IgD-negative memory B cell (primary cell): ENCODE results near the gene KLK1. TPM values are rescaled to one million over a fixed set of nuclear protein-coding genes. Genes with fewer than 3 reads are reported as not detected.
"Not testable (repeated sequence)": the region's sequence is repeated elsewhere in the genome, so short reads cannot be mapped to it uniquely, and the experiment has no call there.

Source experiments
- H3K27ac Mint-ChIP-seq, 3 donors: one replicate each; pipeline ENCODE4 v1.8.0; 2020 to 2022; ENCODE audit warnings: mild to moderate bottlenecking in 3 of 3, mixed read lengths in 3 of 3, moderate library complexity in 1 of 3
- H3K27me3 Mint-ChIP-seq: one replicate; pipeline ENCODE4 v1.8.0; 2021; ENCODE audit warnings: mixed read lengths
- H3K36me3 Mint-ChIP-seq: one replicate; pipeline ENCODE4 v1.8.0; 2020; ENCODE audit warnings: mild to moderate bottlenecking, mixed read lengths
- H3K4me1 Mint-ChIP-seq, 3 donors: one replicate each; pipeline ENCODE4 v1.8.0; 2020 to 2022; ENCODE audit warnings: mixed read lengths in 3 of 3, mild to moderate bottlenecking in 1 of 3
- H3K4me3 Mint-ChIP-seq, 4 donors: one replicate each; pipeline ENCODE4 v1.8.0; 2020 to 2022; ENCODE audit warnings: mild to moderate bottlenecking in 4 of 4, mixed read lengths in 4 of 4, moderate library complexity in 3 of 4
- H3K9me3 Mint-ChIP-seq, 3 donors: one replicate each; pipeline ENCODE4 v1.8.0; 2020 to 2021; ENCODE audit warnings: mixed read lengths in 3 of 3, mild to moderate bottlenecking in 1 of 3
- polyA plus RNA-seq: library from polyadenylated mRNA; unstranded; fragments of 300-500 nt; fragmentation: Illumina TruSeq; gene quantifications from one replicate; pipeline ENCODE4 v1.2.3, GENCODE V29; 2021

KLK1 gene
- polyA plus RNA-seq, 1 donor from 2014 or later: 15.5 TPM

DNA sequence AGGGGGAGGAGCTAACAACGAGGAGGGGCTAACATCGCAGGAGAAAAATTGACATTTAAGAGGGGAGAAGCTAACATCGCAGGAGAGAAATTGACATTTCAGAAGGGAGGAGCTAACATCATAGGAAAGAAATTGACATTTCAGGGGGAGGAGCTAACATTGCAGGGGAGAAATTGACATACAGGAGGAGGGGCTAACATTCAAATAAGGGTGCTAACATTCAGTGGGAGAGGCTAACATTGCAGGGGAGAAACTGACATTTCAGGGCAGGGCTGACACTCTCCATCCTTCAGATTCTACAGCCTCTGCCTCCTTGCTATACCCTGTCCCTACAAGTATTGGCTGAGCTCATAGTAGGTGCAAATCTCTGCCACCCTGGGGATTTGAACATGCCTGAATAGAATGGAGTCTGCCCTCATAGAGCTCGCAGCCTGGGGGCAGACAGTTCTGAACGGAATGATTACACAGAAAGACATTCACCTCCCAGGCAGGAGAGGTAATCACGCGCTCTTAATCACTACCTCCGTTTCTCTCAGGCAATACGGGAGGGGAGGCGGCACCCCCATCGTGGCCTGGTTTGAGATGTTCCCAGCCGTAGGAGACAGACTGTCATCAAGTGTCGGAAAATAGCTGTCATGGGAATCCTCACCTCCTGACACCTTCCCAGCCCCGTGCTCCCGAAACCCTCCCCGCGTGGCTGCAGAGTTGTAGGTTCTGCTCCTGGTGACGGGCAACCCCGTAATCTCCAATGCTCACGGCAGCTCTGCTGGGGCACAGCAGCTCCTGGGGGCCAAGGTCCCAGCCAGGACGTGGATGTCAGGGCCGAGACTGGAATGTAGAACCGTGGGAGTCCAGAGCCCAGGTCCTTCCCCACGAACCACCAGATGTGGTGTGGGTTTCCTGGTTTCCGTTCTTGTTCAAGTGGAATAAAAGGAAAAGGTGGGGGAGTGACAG is 43.8 kb downstream of the KLK1 start:
- H3K4me3 Mint-ChIP-seq: peak overlapping the region in 1 of 4 donors; percentile 35
- H3K9me3 Mint-ChIP-seq: peaks cover 0 to 3% (median 0%) of the 10 kb centered on the region in 3 donors
- H3K36me3 Mint-ChIP-seq: no peaks in the 10 kb centered on the region
- peaks cover 53% of the 10 kb centered on the region for H3K27me3 Mint-ChIP-seq
- peaks cover 0 to 6% (median 5%) of the 10 kb centered on the region in 3 donors for H3K4me1 Mint-ChIP-seq
- no peak overlapping the region for H3K27ac Mint-ChIP-seq

DNA sequence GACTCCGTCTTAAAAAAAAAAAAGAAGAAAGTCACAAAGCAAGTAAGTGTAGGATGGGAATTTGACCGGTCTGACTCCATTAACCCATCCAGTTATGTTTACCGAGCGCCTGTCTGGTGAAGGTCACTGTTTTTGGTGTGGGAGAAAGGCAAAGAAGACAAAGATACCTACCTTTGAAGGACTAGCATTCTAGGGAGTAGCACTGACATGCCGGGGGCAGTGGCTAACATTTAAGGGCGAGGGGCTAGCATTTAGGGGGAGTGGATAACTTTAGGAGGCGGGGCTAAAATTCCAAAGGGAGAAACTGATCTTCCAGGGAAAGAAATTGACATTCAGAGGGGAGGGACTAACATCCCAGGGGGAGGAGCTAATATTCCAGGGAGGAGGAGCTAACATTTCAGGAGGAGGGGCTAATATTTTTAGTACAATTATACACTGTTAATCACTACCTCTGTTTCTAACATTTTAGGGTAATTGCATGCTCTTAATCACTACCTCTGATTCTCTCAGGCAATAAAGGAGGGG is 44.6 kb downstream of the KLK1 start:
- Mint-ChIP-seq H3K4me1 (peaks cover 0 to 6% (median 5%) of the 10 kb centered on the region in 3 donors), H3K4me3 (peak overlapping the region in 2 of 4 donors; percentile 30 to 35), H3K9me3 (peaks cover 0 to 3% (median 0%) of the 10 kb centered on the region in 3 donors), H3K27me3 (peaks cover 58% of the 10 kb centered on the region), H3K36me3 (no peaks in the 10 kb centered on the region), H3K27ac (peak overlapping the region in 1 of 3 donors; percentile 87)

DNA sequence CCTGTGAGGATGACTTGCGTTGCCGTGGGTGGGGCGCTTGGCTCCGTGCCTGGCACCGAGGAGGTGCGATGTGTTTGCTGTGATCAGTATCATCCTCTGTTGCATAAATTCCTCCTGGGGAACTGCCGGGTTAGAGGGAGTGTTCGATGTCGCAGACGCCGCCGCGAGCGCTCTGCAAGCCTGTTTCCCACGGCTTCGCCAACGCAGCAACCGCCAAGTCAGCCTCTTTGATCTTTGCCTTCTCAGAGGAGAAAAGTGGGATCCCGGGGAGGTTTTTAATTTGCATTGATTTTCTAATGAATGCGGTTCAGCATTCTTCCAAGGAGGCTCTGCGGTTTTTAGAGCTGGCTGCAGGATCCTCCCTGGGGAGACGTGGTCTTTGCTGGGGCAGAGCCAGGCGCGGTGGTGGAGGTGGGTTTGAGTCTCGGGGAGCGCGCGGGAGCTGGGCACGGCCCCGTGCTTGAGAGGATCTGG is 45.7 kb downstream of the KLK1 start:
- Mint-ChIP-seq H3K4me3 (no peak overlapping the region), H3K4me1 (no peaks in the 10 kb centered on the region), H3K36me3 (no peaks in the 10 kb centered on the region), H3K27me3 (peaks cover 56% of the 10 kb centered on the region), H3K9me3 (peaks cover 0 to 3% (median 0%) of the 10 kb centered on the region in 3 donors), H3K27ac (no peak overlapping the region)

DNA sequence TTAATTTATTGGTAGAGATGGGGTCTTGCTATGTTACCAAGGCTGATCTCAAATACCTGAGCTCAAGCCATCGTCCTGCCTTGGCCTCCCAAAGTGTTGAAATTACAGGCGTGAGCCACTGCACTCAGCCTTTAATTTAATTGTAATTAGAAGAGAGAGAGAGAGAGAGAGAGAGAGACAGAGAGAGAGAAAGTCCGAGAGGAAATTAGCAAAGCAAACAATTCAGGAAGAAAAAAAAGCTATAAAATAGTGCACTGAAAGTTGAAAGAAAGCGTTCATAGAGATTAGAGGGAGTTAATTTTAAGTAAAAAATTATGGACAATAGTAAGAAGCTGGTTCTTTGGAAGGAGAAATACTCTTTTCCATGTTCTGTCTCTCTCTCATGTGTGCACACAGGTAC is 46.3 kb downstream of the KLK1 start:
- H3K4me3 Mint-ChIP-seq: peak overlapping the region in 1 of 4 donors; percentile 34
- peaks cover 0 to 3% (median 0%) of the 10 kb centered on the region in 3 donors for H3K9me3 Mint-ChIP-seq
- no peaks in the 10 kb centered on the region for H3K36me3 Mint-ChIP-seq
- H3K27me3 Mint-ChIP-seq: peaks cover 56% of the 10 kb centered on the region
- no peaks in the 10 kb centered on the region for H3K4me1 Mint-ChIP-seq
- no peak overlapping the region for H3K27ac Mint-ChIP-seq

DNA sequence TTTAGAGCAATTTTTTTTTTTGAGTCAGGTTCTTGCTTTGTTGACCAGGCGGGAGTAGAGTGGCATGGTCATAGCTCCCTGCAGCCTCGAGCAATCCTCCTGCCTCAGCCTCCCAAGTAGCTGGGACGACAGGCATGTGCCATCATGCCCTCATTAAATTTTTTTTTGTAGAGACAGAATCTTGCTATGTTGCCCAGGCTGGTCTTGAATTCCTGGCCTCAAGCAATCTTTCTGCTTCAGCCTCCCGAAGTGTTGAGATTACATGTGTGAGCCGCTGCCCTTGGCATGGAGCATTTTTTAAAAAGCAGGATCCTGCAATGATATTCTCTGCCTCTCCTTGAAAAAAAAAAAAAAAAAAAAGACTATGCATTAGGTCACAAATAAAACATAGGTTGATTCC is 47.5 kb downstream of the KLK1 start:
- H3K27ac Mint-ChIP-seq: no peak overlapping the region
- no peaks in the 10 kb centered on the region for H3K36me3 Mint-ChIP-seq
- H3K9me3 Mint-ChIP-seq: peaks cover 0 to 3% (median 0%) of the 10 kb centered on the region in 3 donors
- H3K27me3 Mint-ChIP-seq: peaks cover 51% of the 10 kb centered on the region
- no peak overlapping the region for H3K4me3 Mint-ChIP-seq
- H3K4me1 Mint-ChIP-seq: no peaks in the 10 kb centered on the region

DNA sequence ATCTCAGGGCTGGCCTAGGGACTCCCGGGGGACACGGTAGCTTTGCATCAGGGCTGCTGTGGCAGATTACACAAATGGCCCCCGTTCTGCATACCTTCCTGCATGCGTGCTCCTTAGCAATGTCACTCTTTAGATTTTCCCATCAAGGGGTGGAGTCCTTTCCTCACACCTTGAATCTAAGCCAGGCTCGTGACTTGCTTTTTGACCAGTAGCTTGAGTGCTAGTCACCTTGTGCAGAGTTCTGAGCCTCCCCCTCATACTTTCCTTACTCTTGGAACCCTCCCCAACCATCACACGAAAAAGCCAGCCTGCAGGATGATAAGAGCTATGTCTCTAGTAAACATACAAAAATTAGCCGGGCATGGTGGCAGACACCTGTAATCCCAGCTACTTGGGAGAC is 50.1 kb downstream of the KLK1 start:
- H3K27ac Mint-ChIP-seq, H3K4me3 Mint-ChIP-seq: not testable (repeated sequence)

DNA sequence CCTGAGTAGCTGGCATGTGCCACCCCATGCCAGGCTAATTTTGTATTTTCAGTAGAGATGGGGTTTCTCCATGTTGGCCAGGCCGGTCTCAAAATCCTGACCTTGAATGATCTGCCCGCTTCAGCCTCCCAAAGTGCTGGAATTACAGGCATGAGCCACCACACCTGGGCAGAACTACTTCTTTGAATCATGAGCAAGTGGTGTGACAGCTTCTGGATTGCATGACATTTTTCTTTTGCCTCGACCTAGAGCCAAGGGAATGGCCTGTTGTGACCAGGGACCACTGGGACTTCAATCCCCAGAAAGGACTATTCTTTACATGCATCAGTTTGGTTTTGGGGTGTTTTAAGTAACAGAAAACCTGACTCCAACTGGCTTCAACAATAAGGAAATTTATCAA is 50.7 kb downstream of the KLK1 start:
- H3K9me3 Mint-ChIP-seq, H3K27ac Mint-ChIP-seq, H3K4me1 Mint-ChIP-seq, H3K36me3 Mint-ChIP-seq, H3K4me3 Mint-ChIP-seq: not testable (repeated sequence)
- H3K27me3 Mint-ChIP-seq: peaks cover 28% of the 10 kb centered on the region

More for the DNA sequence above, 50.1 kb downstream of the KLK1 start:
- not testable (repeated sequence) for H3K9me3 Mint-ChIP-seq, H3K36me3 Mint-ChIP-seq, H3K4me1 Mint-ChIP-seq
- H3K27me3 Mint-ChIP-seq: peaks cover 28% of the 10 kb centered on the region

DNA sequence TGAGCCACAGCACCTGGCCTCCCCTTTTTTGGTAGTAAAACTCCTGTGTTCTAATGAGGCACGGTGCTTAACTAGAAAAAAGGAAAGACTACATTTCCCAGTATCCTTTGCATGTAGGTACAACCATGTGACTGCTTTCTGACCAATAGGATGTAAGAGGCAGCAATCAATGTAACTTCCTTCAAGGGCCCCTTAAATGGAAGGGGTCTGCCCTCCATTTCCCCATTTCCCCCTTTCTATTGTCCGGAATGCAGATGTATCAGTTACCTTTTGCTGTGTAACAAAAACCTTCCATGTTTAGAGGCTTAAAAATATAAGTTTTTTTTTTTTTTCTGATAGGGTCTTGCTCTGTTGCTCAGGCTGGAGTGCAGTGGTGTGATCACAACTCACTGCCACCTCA is 51.1 kb downstream of the KLK1 start:
- H3K4me3 Mint-ChIP-seq: no peak overlapping the region
- H3K4me1 Mint-ChIP-seq: no peaks in the 10 kb centered on the region
- H3K27me3 Mint-ChIP-seq: peaks cover 25% of the 10 kb centered on the region
- peaks cover 0 to 3% (median 2%) of the 10 kb centered on the region in 3 donors for H3K9me3 Mint-ChIP-seq
- no peaks in the 10 kb centered on the region for H3K36me3 Mint-ChIP-seq
- H3K27ac Mint-ChIP-seq: no peak overlapping the region

DNA sequence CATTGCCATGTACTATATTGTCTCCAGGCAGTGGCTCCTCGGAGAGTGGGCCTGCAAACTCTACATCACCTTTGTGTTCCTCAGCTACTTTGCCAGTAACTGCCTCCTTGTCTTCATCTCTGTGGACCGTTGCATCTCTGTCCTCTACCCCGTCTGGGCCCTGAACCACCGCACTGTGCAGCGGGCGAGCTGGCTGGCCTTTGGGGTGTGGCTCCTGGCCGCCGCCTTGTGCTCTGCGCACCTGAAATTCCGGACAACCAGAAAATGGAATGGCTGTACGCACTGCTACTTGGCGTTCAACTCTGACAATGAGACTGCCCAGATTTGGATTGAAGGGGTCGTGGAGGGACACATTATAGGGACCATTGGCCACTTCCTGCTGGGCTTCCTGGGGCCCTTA is 52.7 kb downstream of the KLK1 start:
- Mint-ChIP-seq H3K9me3 (peaks cover 0 to 3% (median 2%) of the 10 kb centered on the region in 3 donors), H3K36me3 (no peaks in the 10 kb centered on the region), H3K4me3 (no peak overlapping the region), H3K27ac (no peak overlapping the region), H3K4me1 (no peaks in the 10 kb centered on the region), H3K27me3 (peaks cover 20% of the 10 kb centered on the region)

DNA sequence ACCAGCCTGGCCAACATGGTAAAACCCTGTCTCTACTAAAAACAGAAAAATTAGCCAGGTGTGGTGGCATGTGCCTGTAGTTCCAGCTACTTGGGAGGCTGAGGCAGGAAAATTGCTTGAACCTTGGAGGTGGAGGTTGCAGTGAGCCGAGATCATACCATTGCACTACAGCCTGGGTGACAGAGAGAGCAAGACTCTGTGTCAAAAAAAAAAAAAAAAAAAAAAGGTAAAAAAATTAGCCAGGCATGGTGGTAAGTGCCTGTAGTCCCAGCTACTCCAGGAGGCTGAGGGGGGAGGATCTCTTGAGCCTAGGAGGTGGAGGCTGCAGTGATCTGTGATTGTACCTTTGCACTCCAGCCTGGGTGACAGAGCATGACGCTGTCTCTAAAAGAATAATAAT is 53.4 kb downstream of the KLK1 start, which contains the start of gene GPR32:
TSS of gene GPR32 (plus strand) at position 301 of the 400 bp plus-strand sequence. CDS start 137 bp downstream, outside the sequence.
- H3K27ac Mint-ChIP-seq, H3K4me3 Mint-ChIP-seq, H3K9me3 Mint-ChIP-seq, H3K4me1 Mint-ChIP-seq, H3K36me3 Mint-ChIP-seq: not testable (repeated sequence)
- H3K27me3 Mint-ChIP-seq: peaks cover 19% of the 10 kb centered on the region

Other genes with a start within 250 kb of the KLK1 start
- not detected for gene SYT3, start 183.9 kb downstream of the KLK1 start, polyA plus RNA-seq
- gene C19orf81, start 174.3 kb downstream of the KLK1 start, polyA plus RNA-seq: 1.3 TPM
- gene SHANK1, start 104.0 kb downstream of the KLK1 start, polyA plus RNA-seq: not detected
- 0.61 TPM for gene CLEC11A, start 100.4 kb downstream of the KLK1 start, polyA plus RNA-seq
- not detected for gene GPR32, start 53.3 kb downstream of the KLK1 start, polyA plus RNA-seq
- not detected for gene ACP4, start 33.4 kb downstream of the KLK1 start, polyA plus RNA-seq
- not detected for gene KLK15, start 9.8 kb upstream of the KLK1 start, polyA plus RNA-seq
- gene KLK3, start 31.1 kb upstream of the KLK1 start, polyA plus RNA-seq: not detected
- not detected for gene KLK2, start 49.7 kb upstream of the KLK1 start, polyA plus RNA-seq
- gene KLK4, start 87.6 kb upstream of the KLK1 start, polyA plus RNA-seq: not detected
- gene KLK5, start 129.3 kb upstream of the KLK1 start, polyA plus RNA-seq: not detected
- not detected for gene KLK6, start 145.8 kb upstream of the KLK1 start, polyA plus RNA-seq
- gene KLK7, start 160.1 kb upstream of the KLK1 start, polyA plus RNA-seq: not detected
- not detected for gene KLK8, start 177.8 kb upstream of the KLK1 start, polyA plus RNA-seq
- gene KLK10, start 195.9 kb upstream of the KLK1 start, polyA plus RNA-seq: not detected
- gene KLK11, start 202.8 kb upstream of the KLK1 start, polyA plus RNA-seq: not detected
- not detected for gene KLK12, start 211.2 kb upstream of the KLK1 start, polyA plus RNA-seq
- not detected for gene KLK13, start 241.3 kb upstream of the KLK1 start, polyA plus RNA-seq